Fibroblast of skin of right quadriceps (primary cell): ENCODE measurements around the gene BRWD1.
A peak's percentile ranks its signal among the peaks of the same experiment; 100 is the strongest.

ENCODE experiments used
- DNase-seq: peaks from one replicate; pipeline ENCODE4 v3.0.0-alpha.2; 2013

The BRWD1 gene

GRCh38 chr21:39196310-39196709, 117.1 kb downstream of the BRWD1 start:
- DNase-seq, result no peak

- DNase-seq, result no peak
These were observed 120.1 kb downstream of the BRWD1 start for GRCh38 chr21:39193380-39193779.

- DNase-seq, result peak; percentile 56
These were observed 123.4 kb downstream of the BRWD1 start for GRCh38 chr21:39189857-39190604.

- no peak for DNase-seq
These were observed 124.8 kb downstream of the BRWD1 start for GRCh38 chr21:39188521-39189139.

GRCh38 chr21:39187141-39187540, 126.3 kb downstream of the BRWD1 start:
- DNase-seq, result no peak

- no peak for DNase-seq
These were observed 126.8 kb downstream of the BRWD1 start for GRCh38 chr21:39186676-39187075.

GRCh38 chr21:39185157-39185556, 128.3 kb downstream of the BRWD1 start:
- no peak for DNase-seq

GRCh38 chr21:39184050-39184980, 129.1 kb downstream of the BRWD1 start:
- DNase-seq, result no peak

GRCh38 chr21:39183272-39184049, 130.0 kb downstream of the BRWD1 start, which contains the start of gene PSMG1:
TSS of gene PSMG1 (minus strand) at chr21:39183451. CDS start at chr21:39183385, 66 bp downstream.
- peak; percentile 93 for DNase-seq

GRCh38 chr21:39182484-39183271, 130.8 kb downstream of the BRWD1 start:
- DNase-seq, result peak; percentile 21

- DNase-seq, result no peak
These were observed 131.4 kb downstream of the BRWD1 start for GRCh38 chr21:39182016-39182415.

GRCh38 chr21:39181205-39181818, 132.1 kb downstream of the BRWD1 start:
- DNase-seq, result no peak

GRCh38 chr21:39180429-39181019, 132.9 kb downstream of the BRWD1 start:
- DNase-seq, result no peak

- DNase-seq, result no peak
These were observed 135.0 kb downstream of the BRWD1 start for GRCh38 chr21:39178421-39178820.

- DNase-seq, result peak; percentile 58
These were observed 137.1 kb downstream of the BRWD1 start for GRCh38 chr21:39176271-39176709.

- DNase-seq, result no peak
These were observed 137.8 kb downstream of the BRWD1 start for GRCh38 chr21:39175665-39176064.

GRCh38 chr21:39175154-39175553, 138.3 kb downstream of the BRWD1 start:
- peak; percentile 39 for DNase-seq

- DNase-seq, result no peak
These were observed 139.4 kb downstream of the BRWD1 start for GRCh38 chr21:39173716-39174680.

- no peak for DNase-seq
These were observed 143.5 kb downstream of the BRWD1 start for GRCh38 chr21:39169906-39170305.
